OCI-LY7 (cell line): Measurements from ENCODE around the gene AMPH.
A peak's percentile ranks its signal among the peaks of the same experiment; 100 is the strongest.

ENCODE experiments used
- CTCF ChIP-seq: fragments of 200-600 bp; sonication (generic); conservative IDR thresholded peaks from 2 replicates; pipeline ENCODE4 v1.5.1; 2014; ENCODE audit warnings: mild to moderate bottlenecking, antibody characterized with exemption, low read length, moderate library complexity, mixed read lengths
- EZH2phosphoT487 ChIP-seq: fragments of 200-600 bp; sonication (generic); IDR thresholded peaks from 2 replicates; pipeline ENCODE4 v1.6.1; 2018; ENCODE audit warnings: low read depth, borderline replicate concordance, mild to moderate bottlenecking, mixed run types, antibody characterized with exemption, low read length, moderate library complexity, mixed read lengths

GRCh38 chr7:38451840-38452239, 179.3 kb downstream of the AMPH start:
- peak; percentile 22; the same call in 1 of the 2 replicates for TF ChIP-seq CTCF
- no peak for TF ChIP-seq EZH2phosphoT487
